PC-9 (cell line): ENCODE results near the gene TNNI3K. TPM values are rescaled to one million over a fixed set of nuclear protein-coding genes. Genes with fewer than 3 reads are reported as not detected.

Source experiments
- BruUV-seq: library from RNA; stranded (reverse); fragments of 400-500 nt; replicated peaks from 2 replicates; lab custom pipeline; 2021; lab: Mats Ljungman, UMichigan
- CTCF ChIA-PET: fragments of 300-600 bp; sonication (Branson Sonifier 250); formaldehyde crosslinking; loops from one replicate; lab custom pipeline; 2022; ENCODE audit warnings: antibody characterized with exemption; lab: Charles Lee
- POLR2A ChIA-PET: fragments of 300-600 bp; sonication (Branson Sonifier 250); formaldehyde crosslinking; loops from one replicate; lab custom pipeline; 2022; ENCODE audit warnings: antibody characterized with exemption; ENCODE audit not compliant: unreplicated experiment; lab: Charles Lee
- DNase-seq, 2 experiments: peaks; one replicate each; pipeline versions ENCODE4 v3.0.0 to v3.0.0-alpha.2; 2015 to 2022; ENCODE audit warnings: mixed read lengths in 1 of 2
- H2AFZ ChIP-seq: fragments of 200-600 bp; sonication (generic); 2 replicates; pipeline ENCODE4 v1.8.1; 2017; ENCODE audit warnings: antibody characterized with exemption
- H3F3A ChIP-seq: fragments of 200-600 bp; sonication (generic); 2 replicates; pipeline ENCODE4 v1.8.1; 2017; ENCODE audit warnings: antibody characterized with exemption, mild to moderate bottlenecking, low read depth; ENCODE audit not compliant: insufficient read depth
- H3K27ac ChIP-seq: fragments of 200-600 bp; sonication (generic); 2 replicates; pipeline ENCODE4 v1.6.1; 2016; ENCODE audit warnings: mixed run types
- H3K27me3 ChIP-seq: fragments of 200-600 bp; sonication (generic); 2 replicates; pipeline ENCODE4 v1.6.1; 2016; ENCODE audit warnings: low read depth, mixed run types; ENCODE audit not compliant: insufficient read depth
- H3K36me3 ChIP-seq: fragments of 200-600 bp; sonication (generic); 2 replicates; pipeline ENCODE4 v1.6.1; 2016; ENCODE audit warnings: low read depth, mixed run types
- H3K4me1 ChIP-seq: fragments of 200-600 bp; sonication (generic); replicated peaks from 2 replicates; pipeline ENCODE4 v1.6.1; 2016; ENCODE audit warnings: mixed run types; ENCODE audit not compliant: insufficient read depth
- H3K4me2 ChIP-seq: fragments of 200-600 bp; sonication (generic); 2 replicates; pipeline ENCODE4 v1.6.1; 2017; ENCODE audit warnings: mixed run types
- H3K4me3 ChIP-seq: fragments of 200-600 bp; sonication (generic); 2 replicates; pipeline ENCODE4 v1.6.1; 2016; ENCODE audit warnings: mixed run types
- H3K79me2 ChIP-seq: fragments of 200-600 bp; sonication (generic); 2 replicates; pipeline ENCODE4 v1.6.1; 2017; ENCODE audit warnings: low read depth, mixed run types
- H3K9me2 ChIP-seq: fragments of 200-600 bp; sonication (generic); 2 replicates; pipeline ENCODE4 v1.8.1; 2017; ENCODE audit warnings: mild to moderate bottlenecking; ENCODE audit not compliant: insufficient read depth
- H3K9me3 ChIP-seq: fragments of 200-600 bp; sonication (generic); 2 replicates; pipeline ENCODE4 v1.8.1; 2016; ENCODE audit warnings: low read depth; ENCODE audit not compliant: insufficient read depth
- H4K20me1 ChIP-seq: fragments of 200-600 bp; sonication (generic); 2 replicates; pipeline ENCODE4 v1.8.1; 2017; ENCODE audit not compliant: insufficient read depth
- EZH2 ChIP-seq: fragments of 200-600 bp; sonication (generic); IDR thresholded peaks from 2 replicates; pipeline ENCODE4 v1.8.0; 2017; ENCODE audit warnings: antibody characterized with exemption, low read depth
- intact Hi-C: fragments of 100-400 bp; cut with micrococcal nuclease; formaldehyde crosslinking; loops from one replicate; pipeline ENCODE4 v1.10.0; 2022; ENCODE audit not compliant: unreplicated experiment
- total RNA-seq: library from RNA; stranded (reverse); gene quantifications from 2 replicates; pipeline ENCODE4 v1.2.3, GENCODE V29; 2021
- TF ChIP-seq, protein P1 (sequence below): fragments of 200-600 bp; sonication (generic); conservative IDR thresholded peaks from 2 replicates; pipeline ENCODE4 v1.6.1; 2017; ENCODE audit warnings: mixed run types, antibody characterized with exemption, mild to moderate bottlenecking, moderate library complexity

The TNNI3K gene
- total RNA-seq, 1 experiment from 2014 or later: 1.4 TPM

DNA sequence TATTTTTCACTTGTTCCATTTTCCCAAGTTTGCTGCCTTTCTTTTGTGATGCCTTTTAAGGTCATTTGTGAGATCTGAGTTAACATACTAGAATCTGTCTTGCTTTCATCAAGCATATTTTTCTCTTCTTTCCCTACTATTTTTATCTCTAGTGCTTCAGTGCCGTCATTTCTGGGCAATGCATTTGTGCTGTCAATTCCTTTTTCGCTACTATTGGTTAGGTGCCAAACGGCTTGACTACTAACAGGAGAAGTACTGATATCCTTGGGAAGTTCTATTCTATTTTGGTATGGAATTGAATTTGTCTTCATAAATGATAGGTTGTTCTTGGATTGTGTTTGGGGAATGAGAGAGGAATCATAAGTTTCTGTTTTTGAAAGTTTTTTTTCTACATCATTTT lies 235.1 kb downstream of the TNNI3K start:
- intact Hi-C loops: no loop called here
- Histone ChIP-seq H3K27me3 (no peaks in the 10 kb centered on the region), H3K4me3 (no peak overlapping the region), H3K36me3 (no peaks in the 10 kb centered on the region), H3F3A (no peaks in the 10 kb centered on the region), H3K79me2 (no peaks in the 10 kb centered on the region), H3K9me2 (no peaks in the 10 kb centered on the region), H3K9me3 (no peaks in the 10 kb centered on the region), H3K4me1 (no peaks in the 10 kb centered on the region), H3K4me2 (no peak overlapping the region), H2AFZ (no peak overlapping the region), H3K27ac (no peak overlapping the region), H4K20me1 (no peaks in the 10 kb centered on the region)
- no peak for TF ChIP-seq EZH2
- TF ChIP-seq, protein P1, sequence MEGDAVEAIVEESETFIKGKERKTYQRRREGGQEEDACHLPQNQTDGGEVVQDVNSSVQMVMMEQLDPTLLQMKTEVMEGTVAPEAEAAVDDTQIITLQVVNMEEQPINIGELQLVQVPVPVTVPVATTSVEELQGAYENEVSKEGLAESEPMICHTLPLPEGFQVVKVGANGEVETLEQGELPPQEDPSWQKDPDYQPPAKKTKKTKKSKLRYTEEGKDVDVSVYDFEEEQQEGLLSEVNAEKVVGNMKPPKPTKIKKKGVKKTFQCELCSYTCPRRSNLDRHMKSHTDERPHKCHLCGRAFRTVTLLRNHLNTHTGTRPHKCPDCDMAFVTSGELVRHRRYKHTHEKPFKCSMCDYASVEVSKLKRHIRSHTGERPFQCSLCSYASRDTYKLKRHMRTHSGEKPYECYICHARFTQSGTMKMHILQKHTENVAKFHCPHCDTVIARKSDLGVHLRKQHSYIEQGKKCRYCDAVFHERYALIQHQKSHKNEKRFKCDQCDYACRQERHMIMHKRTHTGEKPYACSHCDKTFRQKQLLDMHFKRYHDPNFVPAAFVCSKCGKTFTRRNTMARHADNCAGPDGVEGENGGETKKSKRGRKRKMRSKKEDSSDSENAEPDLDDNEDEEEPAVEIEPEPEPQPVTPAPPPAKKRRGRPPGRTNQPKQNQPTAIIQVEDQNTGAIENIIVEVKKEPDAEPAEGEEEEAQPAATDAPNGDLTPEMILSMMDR: no peak
- BruUV-seq: no TSS peak
- ChIA-PET CTCF (no interaction called here), POLR2A (no interaction called here)
- no peak for DNase-seq

DNA sequence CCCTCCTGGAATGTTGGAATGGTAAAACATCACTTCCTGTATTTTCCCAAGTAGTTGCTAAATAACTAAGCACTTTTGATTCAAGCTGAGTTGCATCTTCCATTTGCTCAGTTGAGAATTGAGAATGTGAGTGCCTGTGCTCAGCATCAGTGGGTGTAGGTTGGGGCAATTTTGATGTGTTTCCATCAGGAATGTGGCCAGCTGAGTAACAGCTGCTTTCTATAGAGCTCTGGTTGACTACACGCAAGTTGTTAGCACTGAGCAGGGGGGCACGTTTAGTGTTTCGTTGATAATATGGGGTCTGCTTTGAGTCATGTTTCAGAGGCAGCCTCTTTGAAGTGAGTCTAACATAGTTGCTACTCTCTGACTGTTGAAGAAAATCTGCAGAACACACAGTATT lies 235.7 kb downstream of the TNNI3K start:
- no peak for TF ChIP-seq EZH2
- TF ChIP-seq, protein P1: no peak
- Histone ChIP-seq H3K4me3 (no peak overlapping the region), H3K36me3 (no peaks in the 10 kb centered on the region), H3K79me2 (no peaks in the 10 kb centered on the region), H3K9me2 (no peaks in the 10 kb centered on the region), H3K27ac (no peak overlapping the region), H3K4me2 (no peak overlapping the region), H2AFZ (no peak overlapping the region), H3K9me3 (no peaks in the 10 kb centered on the region), H3F3A (no peaks in the 10 kb centered on the region), H3K4me1 (no peaks in the 10 kb centered on the region), H4K20me1 (no peaks in the 10 kb centered on the region), H3K27me3 (no peaks in the 10 kb centered on the region)
- no TSS peak for BruUV-seq
- CTCF ChIA-PET: no interaction called here
- DNase-seq: no peak
- intact Hi-C loops: no loop called here
- POLR2A ChIA-PET: no interaction called here

DNA sequence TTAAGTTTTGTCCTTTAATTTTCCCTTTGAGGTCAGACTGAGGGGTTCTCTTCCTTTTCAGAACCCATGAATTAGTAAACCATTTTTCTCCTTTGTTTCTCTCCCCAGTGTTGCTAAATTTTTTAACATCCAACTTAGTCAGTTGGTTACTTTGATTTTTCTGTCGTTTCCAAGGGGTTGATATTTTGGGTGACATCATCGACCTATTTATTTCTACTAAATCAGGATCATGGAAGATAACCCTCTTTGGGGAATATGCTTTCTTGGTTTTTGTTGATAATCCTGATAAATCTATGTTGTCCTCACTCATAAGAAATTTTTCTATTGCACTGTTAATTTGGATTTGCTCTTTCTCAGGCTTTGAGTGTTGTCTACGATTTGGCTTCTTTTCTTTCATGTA lies 236.3 kb downstream of the TNNI3K start:
- no peaks in the 10 kb centered on the region for H3K27me3 ChIP-seq
- no peak overlapping the region for H2AFZ ChIP-seq
- BruUV-seq: no TSS peak
- no peak for DNase-seq
- TF ChIP-seq EZH2: no peak
- TF ChIP-seq, protein P1: no peak
- H3K9me3 ChIP-seq: no peaks in the 10 kb centered on the region
- H3K4me2 ChIP-seq: no peak overlapping the region
- H3K4me1 ChIP-seq: no peaks in the 10 kb centered on the region
- no peaks in the 10 kb centered on the region for H3F3A ChIP-seq
- H3K27ac ChIP-seq: no peak overlapping the region
- POLR2A ChIA-PET: no interaction called here
- intact Hi-C loops: no loop called here
- no peak overlapping the region for H3K4me3 ChIP-seq
- no peaks in the 10 kb centered on the region for H3K36me3 ChIP-seq
- no peaks in the 10 kb centered on the region for H3K9me2 ChIP-seq
- no peaks in the 10 kb centered on the region for H3K79me2 ChIP-seq
- CTCF ChIA-PET: no interaction called here
- H4K20me1 ChIP-seq: no peaks in the 10 kb centered on the region
